CD8-positive, alpha-beta memory T cell (primary cell): Measurements from ENCODE around the gene GALE. TPM values are rescaled to one million over a fixed set of nuclear protein-coding genes. Genes with fewer than 3 reads are reported as not detected.
"Not testable (repeated sequence)": the region's sequence is repeated elsewhere in the genome, so short reads cannot be mapped to it uniquely, and the experiment has no call there.

Experiments used
- CTCF ChIA-PET: fragments of 350-600 bp; sonication (Branson Sonifier 250); formaldehyde crosslinking; loops from one replicate; lab custom pipeline; 2021; ENCODE audit warnings: antibody characterized with exemption; lab: Charles Lee
- POLR2A ChIA-PET: fragments of 350-600 bp; sonication (Branson Sonifier 250); formaldehyde crosslinking; loops from one replicate; lab custom pipeline; 2021; ENCODE audit warnings: antibody characterized with exemption; lab: Charles Lee
- DNase-seq, 5 donors: peaks; one replicate each; pipeline versions ENCODE4 v3.0.0 to v3.0.0-alpha.2; 2020 to 2022; ENCODE audit warnings: mixed read lengths in 1 of 5
- H3K27ac ChIP-seq: one replicate; pipeline ENCODE4 v1.7.0; 2013; ENCODE audit warnings: low read depth, mild to moderate bottlenecking, low read length, moderate library complexity
- H3K27me3 ChIP-seq: 2 replicates; pipeline ENCODE4 v1.7.0; 2013; ENCODE audit warnings: low read length, mild to moderate bottlenecking; ENCODE audit not compliant: insufficient read depth, poor library complexity, severe bottlenecking
- H3K36me3 ChIP-seq: 2 replicates; pipeline ENCODE4 v1.7.0; 2013; ENCODE audit warnings: mild to moderate bottlenecking, low read length, moderate library complexity; ENCODE audit not compliant: insufficient read depth
- H3K4me1 ChIP-seq: 2 replicates; pipeline ENCODE4 v1.7.0; 2013; ENCODE audit warnings: mild to moderate bottlenecking, low read length, moderate library complexity; ENCODE audit not compliant: insufficient read depth
- H3K4me3 ChIP-seq: 2 replicates; pipeline ENCODE4 v1.7.0; 2013; ENCODE audit warnings: mild to moderate bottlenecking, low read length
- H3K9me3 ChIP-seq: 2 replicates; pipeline ENCODE4 v1.7.0; 2013; ENCODE audit warnings: mild to moderate bottlenecking, low read length
- H3K27ac Mint-ChIP-seq, 8 donors: one replicate each; pipeline ENCODE4 v1.8.0; 2020 to 2021; ENCODE audit warnings: mixed read lengths in 8 of 8, mild to moderate bottlenecking in 6 of 8, inconsistent platforms in 3 of 8, moderate library complexity in 3 of 8
- H3K27me3 Mint-ChIP-seq, 2 donors: one replicate each; pipeline ENCODE4 v1.8.0; 2020 to 2021; ENCODE audit warnings: mixed read lengths in 2 of 2, mild to moderate bottlenecking in 1 of 2, moderate library complexity in 1 of 2
- H3K36me3 Mint-ChIP-seq, 3 donors: one replicate each; pipeline ENCODE4 v1.8.0; 2020 to 2021; ENCODE audit warnings: mixed read lengths in 3 of 3, inconsistent platforms in 1 of 3, mild to moderate bottlenecking in 1 of 3
- H3K4me1 Mint-ChIP-seq, 3 donors: one replicate each; pipeline ENCODE4 v1.8.0; 2020 to 2021; ENCODE audit warnings: mixed read lengths in 3 of 3, inconsistent platforms in 1 of 3, mild to moderate bottlenecking in 1 of 3
- H3K4me3 Mint-ChIP-seq, 7 donors: one replicate each; pipeline ENCODE4 v1.8.0; 2020 to 2021; ENCODE audit warnings: mixed read lengths in 7 of 7, mild to moderate bottlenecking in 6 of 7, moderate library complexity in 4 of 7, inconsistent platforms in 2 of 7
- H3K9me3 Mint-ChIP-seq, 5 donors: one replicate each; pipeline ENCODE4 v1.8.0; 2020 to 2022; ENCODE audit warnings: mixed read lengths in 5 of 5, mild to moderate bottlenecking in 3 of 5, moderate library complexity in 2 of 5, inconsistent platforms in 1 of 5
- polyA plus RNA-seq: library from polyadenylated mRNA; unstranded; fragments of 300-500 nt; fragmentation: Illumina TruSeq; gene quantifications from one replicate; pipeline ENCODE4 v1.2.3, GENCODE V29; 2021
- total RNA-seq, 2 experiments: library from RNA; stranded (reverse); gene quantifications; one replicate each; pipeline ENCODE4 v1.2.3, GENCODE V29; 2021

Gene GALE
- total and polyA plus RNA-seq, 3 experiments from 2014 or later = 17.2 to 55.3 (median 50.5) TPM

DNA sequence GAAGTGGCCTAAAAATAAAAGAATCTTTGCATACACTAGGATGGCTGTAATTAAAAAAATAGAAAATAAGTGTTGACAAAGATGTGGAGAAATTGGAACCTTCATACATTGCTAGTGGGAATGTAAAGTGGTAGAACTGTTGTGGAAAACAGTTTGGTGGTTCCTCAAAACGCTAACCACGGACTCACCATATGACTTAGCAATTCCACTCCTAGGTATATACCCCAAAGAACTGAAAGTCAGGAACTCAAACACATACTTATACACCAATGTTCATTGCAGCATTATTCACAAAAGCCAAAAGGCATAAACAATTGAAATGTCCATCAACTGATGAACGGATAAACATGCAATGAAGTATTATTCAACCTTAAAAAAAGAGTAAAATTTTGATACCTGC, 35.5 kb upstream of the GALE start:
- ChIA-PET CTCF (no interaction called here), POLR2A (no interaction called here)
- no peak overlapping the region for H3K27ac ChIP-seq
- no peak for DNase-seq
- peaks cover 8% of the 10 kb centered on the region for H3K4me1 ChIP-seq
- Mint-ChIP-seq H3K9me3 (no peaks in the 10 kb centered on the region), H3K27ac (no peak overlapping the region), H3K4me3 (no peak overlapping the region), H3K36me3 (no peaks in the 10 kb centered on the region), H3K27me3 (peaks cover 3 to 8% of the 10 kb centered on the region in 2 donors), H3K4me1 (peaks cover 11 to 13% (median 12%) of the 10 kb centered on the region in 3 donors)
- H3K36me3 ChIP-seq = no peaks in the 10 kb centered on the region
- no peak overlapping the region for H3K4me3 ChIP-seq
- H3K9me3 ChIP-seq = no peaks in the 10 kb centered on the region
- no peaks in the 10 kb centered on the region for H3K27me3 ChIP-seq

DNA sequence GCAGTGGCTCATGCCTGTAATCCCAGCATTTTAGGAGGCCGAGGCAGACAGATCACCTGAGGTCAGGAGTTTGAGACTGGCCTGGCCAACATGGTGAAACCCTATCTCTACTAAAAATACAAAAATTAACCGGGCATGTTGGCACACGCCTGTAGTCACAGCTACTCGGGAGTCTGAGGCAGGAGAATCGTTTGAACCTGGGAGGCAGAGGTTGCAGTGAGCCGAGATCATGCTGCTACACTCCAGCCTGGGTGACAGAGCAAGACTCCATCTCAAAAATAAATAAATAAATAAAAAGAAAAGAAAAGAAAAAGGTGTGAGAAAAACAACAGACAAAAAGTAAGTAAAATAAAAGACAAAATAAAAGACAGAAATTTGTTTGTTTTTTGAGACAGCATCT, 33.6 kb upstream of the GALE start:
- H3K36me3 Mint-ChIP-seq, H3K4me1 ChIP-seq, DNase-seq, H3K4me3 Mint-ChIP-seq, CTCF ChIA-PET, H3K27ac ChIP-seq, H3K9me3 ChIP-seq, H3K27me3 ChIP-seq, H3K4me3 ChIP-seq, H3K36me3 ChIP-seq, H3K9me3 Mint-ChIP-seq, H3K27me3 Mint-ChIP-seq, H3K27ac Mint-ChIP-seq, POLR2A ChIA-PET: not testable (repeated sequence)
- peaks cover 11 to 13% (median 12%) of the 10 kb centered on the region in 3 donors for H3K4me1 Mint-ChIP-seq

DNA sequence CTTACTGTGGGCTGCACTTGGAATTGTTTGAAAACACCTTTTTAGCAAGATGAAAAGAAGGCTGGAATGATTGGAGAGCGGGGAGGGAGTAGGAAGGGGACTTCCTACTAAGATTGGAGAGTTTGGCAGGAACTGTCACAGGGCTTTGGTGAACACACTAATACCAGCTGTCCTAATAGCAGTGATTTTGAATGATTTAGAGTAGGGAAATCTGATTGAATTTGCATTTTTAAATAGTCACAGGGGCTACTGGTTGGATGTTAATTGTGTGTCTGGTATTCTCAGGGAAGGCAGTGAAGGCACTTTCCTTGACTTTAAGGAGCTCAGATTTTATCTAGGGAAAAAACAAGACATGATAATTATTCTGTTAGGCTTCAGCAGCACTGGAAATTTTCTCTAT, 27.2 kb upstream of the GALE start:
- ChIA-PET CTCF (interaction anchor here (1.4 to 10.9 kb wide), 2 partner anchors 9 to 17 kb away, joined by 3 to 78 read pairs; no protein-coding TSS in a partner anchor), POLR2A (interaction anchor here (0.7 kb wide), 1 partner anchor 466 kb away, joined by 3 read pairs; no protein-coding TSS in a partner anchor)
- H3K4me3 ChIP-seq = no peak overlapping the region
- peak overlapping the region in 2 of 7 donors; percentile 30 to 32 for H3K4me3 Mint-ChIP-seq
- no peaks in the 10 kb centered on the region for H3K9me3 ChIP-seq
- H3K4me1 Mint-ChIP-seq = peaks cover 17 to 24% (median 24%) of the 10 kb centered on the region in 3 donors
- H3K4me1 ChIP-seq = peaks cover 12% of the 10 kb centered on the region
- no peak overlapping the region for H3K27ac ChIP-seq
- H3K36me3 ChIP-seq = no peaks in the 10 kb centered on the region
- no peak overlapping the region for H3K27ac Mint-ChIP-seq
- DNase-seq = no peak
- no peaks in the 10 kb centered on the region for H3K27me3 ChIP-seq
- peaks cover 0 to 9% (median 0%) of the 10 kb centered on the region in 3 donors for H3K36me3 Mint-ChIP-seq
- no peaks in the 10 kb centered on the region for H3K9me3 Mint-ChIP-seq
- H3K27me3 Mint-ChIP-seq = no peaks in the 10 kb centered on the region

DNA sequence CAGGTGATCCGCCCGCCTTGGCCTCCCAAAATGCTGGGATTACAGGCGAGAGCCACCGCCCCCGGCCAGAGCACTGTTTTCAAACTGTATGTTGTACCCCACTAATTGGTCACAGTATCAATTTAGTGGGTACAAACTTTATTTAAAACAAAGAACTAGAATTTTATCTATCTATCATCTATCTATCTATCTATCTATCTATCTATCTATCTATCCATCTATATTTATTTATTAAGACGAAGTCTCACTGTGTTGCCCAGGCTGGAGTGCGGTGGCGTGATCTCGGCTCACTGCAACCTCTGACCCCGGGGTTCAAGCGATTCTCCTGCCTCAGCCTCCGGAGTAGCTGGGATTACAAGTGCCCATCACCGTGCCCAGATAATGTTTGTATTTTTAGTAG, 26.0 kb upstream of the GALE start:
- CTCF ChIA-PET = interaction anchor here (10.9 kb wide), 1 partner anchor 16 kb away, joined by 78 read pairs; no protein-coding TSS in a partner anchor
- POLR2A ChIA-PET = interaction anchor here (0.7 to 1.4 kb wide), 2 partner anchors 26 to 35 kb away, joined by 3 to 6 read pairs; partner anchors contain the start of gene GALE
- DNase-seq, H3K27ac ChIP-seq, H3K36me3 Mint-ChIP-seq, H3K9me3 Mint-ChIP-seq, H3K36me3 ChIP-seq, H3K27me3 Mint-ChIP-seq, H3K4me3 ChIP-seq, H3K9me3 ChIP-seq, H3K27me3 ChIP-seq: not testable (repeated sequence)
- peaks cover 12% of the 10 kb centered on the region for H3K4me1 ChIP-seq
- H3K4me3 Mint-ChIP-seq = peak overlapping the region in 6 of 7 donors; percentile 67 to 97 (median 94)
- H3K4me1 Mint-ChIP-seq = peaks cover 22 to 24% (median 24%) of the 10 kb centered on the region in 3 donors
- H3K27ac Mint-ChIP-seq = peak overlapping the region in 4 of 8 donors; percentile 9 to 98 (median 64)

DNA sequence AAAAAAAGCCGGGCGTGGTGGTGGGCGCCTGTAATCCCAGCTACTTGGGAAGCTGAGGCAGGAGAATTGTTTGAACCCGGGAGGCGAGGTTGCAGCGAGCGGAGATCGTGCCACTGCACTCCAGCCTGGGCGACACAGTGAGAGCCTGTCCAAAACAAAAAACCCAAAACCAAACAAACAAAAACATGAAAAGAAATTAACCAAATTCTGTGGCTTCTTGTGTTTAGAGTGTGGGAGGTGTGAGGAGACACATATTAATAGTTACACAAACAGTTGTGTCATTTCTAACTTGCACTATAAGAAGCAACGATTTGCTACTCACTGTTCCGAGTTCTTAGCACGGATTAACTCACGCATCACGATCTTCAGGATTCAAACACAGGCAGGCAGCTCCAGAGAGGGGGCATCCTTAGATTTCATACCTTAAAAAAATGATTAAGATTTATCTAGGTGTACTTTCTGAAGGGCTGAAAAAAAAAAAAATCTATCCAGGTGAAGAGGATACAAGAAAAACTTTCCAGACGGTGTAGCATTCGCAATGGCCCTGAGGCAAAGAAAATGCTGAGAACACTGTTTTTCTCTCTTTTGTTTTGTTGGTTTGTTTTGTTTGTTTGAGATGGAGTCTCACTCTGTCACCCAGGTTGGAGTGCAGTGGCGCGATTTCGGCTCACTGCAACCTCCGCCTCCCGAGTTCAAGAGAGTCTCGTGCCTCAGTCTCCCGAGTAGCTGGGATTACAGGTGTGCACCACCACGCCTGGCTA, 25.4 kb upstream of the GALE start:
- H3K9me3 Mint-ChIP-seq = no peaks in the 10 kb centered on the region
- H3K4me3 ChIP-seq = peak overlapping the region; percentile 95
- POLR2A ChIA-PET = interaction anchor here (0.6 to 2.4 kb wide), 10 partner anchors 16 to 169 kb away, joined by 3 to 20 read pairs (median 6); partner anchors contain the start of genes GALE and PNRC2

DNA sequence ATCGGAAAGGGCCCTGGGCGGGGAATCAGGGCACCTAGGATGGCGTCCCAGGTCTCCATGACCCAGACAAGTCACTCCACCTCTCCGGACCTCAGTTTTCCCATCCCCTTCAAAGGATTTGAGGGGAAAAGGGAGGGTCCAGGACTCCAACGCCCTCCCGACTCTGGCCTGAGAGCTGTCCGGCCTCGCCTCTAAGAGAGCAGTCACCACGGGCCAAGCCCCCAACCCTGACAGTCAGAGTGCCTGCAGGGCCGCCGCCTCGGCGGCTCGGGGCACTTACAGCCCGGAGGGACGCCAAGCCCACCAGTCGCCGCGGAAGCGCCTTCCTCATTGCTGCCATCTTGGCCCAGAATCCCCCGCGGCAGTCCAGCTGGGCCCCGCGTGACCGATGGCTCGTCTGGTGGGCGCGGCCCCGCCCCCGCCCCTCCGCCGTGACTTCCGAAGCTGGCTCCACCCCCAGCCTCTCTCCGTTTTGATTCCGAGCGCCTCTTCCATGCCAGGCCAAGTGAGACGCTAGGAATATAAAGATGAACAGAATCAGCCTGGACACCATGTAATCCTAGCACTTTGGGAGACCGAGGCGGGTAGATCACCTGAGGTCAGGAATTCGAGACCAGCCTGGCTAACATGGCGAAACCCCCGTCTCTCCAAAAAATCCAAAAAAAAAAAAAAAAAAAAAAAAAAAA, 24.7 kb upstream of the GALE start, which contains the start of gene HMGCL:
Gene HMGCL (minus strand): TSS at position 354 of the 686 bp plus-strand sequence. CDS start 14 bp downstream, at position 340.
- H3K4me1 ChIP-seq = peaks cover 12% of the 10 kb centered on the region
- CTCF ChIA-PET = interaction anchor here (0.6 to 10.9 kb wide), 7 partner anchors 13 to 485 kb away, joined by 3 to 78 read pairs (median 4); no protein-coding TSS in a partner anchor
- H3K4me3 ChIP-seq = peak within 1 kb of the TSS; percentile 95
- peaks cover 0 to 13% (median 5%) of the 10 kb centered on the region in 3 donors for H3K36me3 Mint-ChIP-seq
- H3K27ac Mint-ChIP-seq = peak within 1 kb of the TSS; percentile 93 to 98 (median 96)
- H3K9me3 Mint-ChIP-seq = no peaks in the 10 kb centered on the region
- no peaks in the 10 kb centered on the region for H3K9me3 ChIP-seq
- POLR2A ChIA-PET = interaction anchor here (0.6 to 2.4 kb wide), 11 partner anchors 9 to 169 kb away, joined by 3 to 20 read pairs (median 5); partner anchors contain the start of genes GALE and PNRC2
- peak; percentile 81 to 92 (median 85) for DNase-seq
- peaks cover 23 to 24% (median 24%) of the 10 kb centered on the region in 3 donors for H3K4me1 Mint-ChIP-seq
- peak within 1 kb of the TSS; percentile 89 to 97 (median 93) for H3K4me3 Mint-ChIP-seq
- no peaks in the 10 kb centered on the region for H3K27me3 Mint-ChIP-seq
- no peaks in the 10 kb centered on the region for H3K36me3 ChIP-seq
- H3K27me3 ChIP-seq = no peaks in the 10 kb centered on the region
- peak within 1 kb of the TSS; percentile 96 for H3K27ac ChIP-seq

More for the DNA sequence above, 25.4 kb upstream of the GALE start:
- Histone ChIP-seq H3K36me3 (no peaks in the 10 kb centered on the region), H3K27me3 (no peaks in the 10 kb centered on the region), H3K27ac (peak overlapping the region; percentile 96), H3K9me3 (no peaks in the 10 kb centered on the region), H3K4me1 (peaks cover 12% of the 10 kb centered on the region)
- CTCF ChIA-PET = interaction anchor here (0.6 to 10.9 kb wide), 5 partner anchors 13 to 486 kb away, joined by 3 to 78 read pairs (median 4); no protein-coding TSS in a partner anchor
- peak in 2 of 5 donors; percentile 10 to 19 for DNase-seq
- no peaks in the 10 kb centered on the region for H3K27me3 Mint-ChIP-seq
- peaks cover 23 to 24% (median 24%) of the 10 kb centered on the region in 3 donors for H3K4me1 Mint-ChIP-seq
- H3K27ac Mint-ChIP-seq = peak overlapping the region; percentile 93 to 98 (median 96)
- peaks cover 0 to 9% (median 0%) of the 10 kb centered on the region in 3 donors for H3K36me3 Mint-ChIP-seq
- H3K4me3 Mint-ChIP-seq = peak overlapping the region; percentile 89 to 97 (median 93)

DNA sequence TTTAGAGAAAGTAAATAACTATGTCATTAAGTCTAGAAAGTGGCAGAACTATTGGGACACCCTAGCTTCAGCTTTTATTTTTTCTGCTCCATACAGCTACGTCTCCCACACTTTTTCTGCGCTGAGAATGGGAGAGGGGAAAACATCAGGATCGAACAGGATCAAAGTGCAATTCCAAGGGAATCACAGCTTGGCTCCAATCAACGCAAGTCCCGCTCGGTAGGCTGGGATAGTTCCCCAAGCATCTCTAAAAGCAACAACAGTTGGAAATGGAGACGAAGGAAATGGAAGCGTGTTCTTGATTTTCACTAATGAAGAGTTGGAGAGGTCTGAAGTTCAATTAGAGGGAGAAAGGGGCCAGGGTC, 24.1 kb upstream of the GALE start:
- Histone ChIP-seq H3K27me3 (no peaks in the 10 kb centered on the region), H3K9me3 (no peaks in the 10 kb centered on the region), H3K4me1 (peaks cover 12% of the 10 kb centered on the region), H3K36me3 (no peaks in the 10 kb centered on the region), H3K27ac (peak overlapping the region; percentile 96), H3K4me3 (peak overlapping the region; percentile 95)
- ChIA-PET CTCF (interaction anchor here (0.9 to 10.9 kb wide), 5 partner anchors 14 to 92 kb away, joined by 3 to 78 read pairs (median 4); no protein-coding TSS in a partner anchor), POLR2A (interaction anchor here (0.6 to 2.4 kb wide), 5 partner anchors 9 to 49 kb away, joined by 3 to 20 read pairs (median 12); partner anchors contain the start of gene GALE)
- no peak for DNase-seq
- Mint-ChIP-seq H3K4me1 (peaks cover 23 to 24% (median 24%) of the 10 kb centered on the region in 3 donors), H3K27ac (peak overlapping the region; percentile 93 to 98 (median 96)), H3K27me3 (no peaks in the 10 kb centered on the region), H3K9me3 (no peaks in the 10 kb centered on the region), H3K4me3 (peak overlapping the region; percentile 89 to 97 (median 93)), H3K36me3 (peaks cover 0 to 16% (median 6%) of the 10 kb centered on the region in 3 donors)
